ENCODE results near the gene DCHS1. TPM values are rescaled to one million over a fixed set of nuclear protein-coding genes. Genes with fewer than 3 reads are reported as not detected.

DCHS1 gene
- total and polyA plus RNA-seq, 10 of the 15 experiments (the other 5 are each of a cell fraction or from before 2014, with no cell fraction given): 0.02 to 0.64 (median 0.18) TPM; not detected in 1

DNA sequence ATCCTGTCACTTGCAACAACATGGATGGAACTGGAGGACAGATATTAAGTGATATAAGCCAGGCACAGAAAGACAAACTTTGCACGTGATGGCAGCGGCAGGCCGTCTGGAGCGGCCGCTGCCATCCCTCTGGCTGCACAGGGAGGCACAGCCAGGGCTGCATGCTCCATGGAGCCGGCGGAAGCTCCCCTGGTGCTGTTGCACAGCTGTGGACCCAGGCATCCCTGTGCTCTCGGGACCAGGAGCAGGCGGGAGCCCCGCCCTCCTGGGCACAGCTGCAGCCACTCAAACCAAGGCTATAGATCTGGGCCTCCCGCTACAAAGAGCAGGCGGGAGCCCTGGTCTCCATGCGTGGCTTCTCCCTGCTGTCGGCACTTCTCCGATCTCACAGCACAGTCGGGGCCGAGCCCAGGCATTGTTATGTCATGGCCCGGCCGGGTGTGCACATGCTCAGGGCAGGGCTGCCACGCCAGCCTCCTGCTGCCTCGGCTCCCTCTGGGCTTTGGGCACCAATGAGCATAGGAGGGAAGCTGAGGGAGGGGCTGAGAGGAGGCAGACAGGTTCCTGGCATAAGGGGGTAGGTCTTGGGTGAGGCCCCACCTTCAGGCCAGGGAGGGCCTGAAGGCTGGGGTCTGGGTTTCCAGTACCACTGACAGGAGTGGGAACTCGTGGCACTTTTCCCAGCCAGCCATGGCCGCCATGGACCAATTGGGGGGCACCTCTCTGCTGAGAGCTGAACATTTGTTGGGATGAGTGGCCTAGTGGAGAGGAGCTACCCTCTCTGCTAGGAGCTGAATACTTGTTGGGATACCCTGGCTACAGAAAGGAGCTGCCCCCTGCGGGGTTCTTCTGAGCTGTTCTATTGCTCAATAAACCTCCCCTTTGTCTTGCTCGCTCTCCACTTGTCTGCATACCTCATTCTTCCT, 68.9 kb downstream of the DCHS1 start:
- Histone ChIP-seq H3K27me3 (replicated peaks in 1 of 2; ENCODE audit: control insufficient read depth in 2 of 2, insufficient read depth in 2 of 2, low read length in 1 of 2) (no peaks in the 10 kb centered on the region), H3K9me3 (replicated peaks; ENCODE audit: control insufficient read depth, insufficient read depth, low read length) (no peaks in the 10 kb centered on the region), H4K20me1 (ENCODE audit: control insufficient read depth, insufficient read depth) (no peaks in the 10 kb centered on the region), H3K4me1 (ENCODE audit: control insufficient read depth, insufficient read depth, low read length) (no peaks in the 10 kb centered on the region), H3K4me2 (ENCODE audit: control insufficient read depth, insufficient read depth) (no peak overlapping the region), H3K27ac (ENCODE audit: control insufficient read depth, insufficient read depth) (no peak overlapping the region), H3K36me3 (ENCODE audit: control insufficient read depth in 2 of 2, insufficient read depth in 2 of 2, low read length in 1 of 2) (no peaks in the 10 kb centered on the region; a peak in 1 of 4 replicates), H2AFZ (ENCODE audit: control insufficient read depth, low read depth, low read length) (no peak overlapping the region), H3K4me3 (no peak overlapping the region), H3K9ac (ENCODE audit: control insufficient read depth, insufficient read depth, low read length) (no peak overlapping the region), H3K79me2 (ENCODE audit: control insufficient read depth, insufficient read depth, low read length) (no peaks in the 10 kb centered on the region)
- FAIRE-seq: no peak
- WGBS (ENCODE audit: insufficient coverage, insufficient replicate concordance, low lambda C conversion rate, missing lambda C conversion rate): 99% methylated on average over 25 of the region's 25 CpGs
- ChIA-PET RAD21 (ENCODE audit: unreplicated experiment) (interaction anchor here (0.6 kb wide), 1 partner anchor 292 kb away, joined by 3 read pairs; no protein-coding TSS in a partner anchor), POLR2A (interaction anchor here (0.6 kb wide), 1 partner anchor 185 kb away, joined by 3 read pairs; the partner anchor contains the start of gene OR2AG2), SMC1A (ENCODE audit: uncharacterized antibody, unreplicated experiment) (interaction anchor here (1.7 kb wide), 1 partner anchor 10 kb away, joined by 6 read pairs; no protein-coding TSS in a partner anchor), CTCF (interaction anchor here (1.0 kb wide), 1 partner anchor 16 kb away, joined by 3 read pairs; no protein-coding TSS in a partner anchor)
- BruUV-seq (replicated peaks): no TSS peak
- DNase-seq (ENCODE audit: low read depth, low spot score): no peak
- intact Hi-C loops (cut with micrococcal nuclease; ENCODE audit: unreplicated experiment) (no loop called here), in situ Hi-C loops (cut with MboI) (no loop called here)
- ATAC-seq: no peak
- TF ChIP-seq ZNF622 (IDR thresholded peaks at IDR 0.05) (no peak), LARP7 (IDR thresholded peaks at IDR 0.05) (no peak), NFXL1 (IDR thresholded peaks at IDR 0.05; ENCODE audit: borderline replicate concordance) (no peak), PML (IDR thresholded peaks at IDR 0.05; ENCODE audit: low read length) (no peak), DPF2 (IDR thresholded peaks at IDR 0.05) (no peak), EP300 (IDR thresholded peaks at IDR 0.05; ENCODE audit: borderline replicate concordance in 1 of 2, control insufficient read depth in 1 of 2, low read depth in 2 of 2, low read length in 2 of 2) (no peak), RAD51 (IDR thresholded peaks at IDR 0.05) (no peak), CBX3 (IDR thresholded peaks at IDR 0.05; ENCODE audit: borderline replicate concordance, low read depth) (no peak), JUNB (IDR thresholded peaks at IDR 0.05) (no peak), EGR1 (IDR thresholded peaks at IDR 0.05; ENCODE audit: borderline replicate concordance in 1 of 2, low read depth in 2 of 2, low read length in 2 of 2) (no peak), JUND (IDR thresholded peaks at IDR 0.05; ENCODE audit: low read depth, low read length) (no peak), GABPA (IDR thresholded peaks at IDR 0.05; ENCODE audit: low read depth) (no peak), POLR2A (IDR thresholded peaks at IDR 0.05; ENCODE audit: low read depth, low read length) (no peak), KLF5 (IDR thresholded peaks at IDR 0.05; ENCODE audit: partially characterized antibody) (no peak), ZNF384 (IDR thresholded peaks at IDR 0.05; ENCODE audit: borderline replicate concordance, low read depth, low read length) (no peak), KDM1A (IDR thresholded peaks at IDR 0.05; ENCODE audit: borderline replicate concordance) (no peak)
- TF ChIP-seq, protein P1, sequence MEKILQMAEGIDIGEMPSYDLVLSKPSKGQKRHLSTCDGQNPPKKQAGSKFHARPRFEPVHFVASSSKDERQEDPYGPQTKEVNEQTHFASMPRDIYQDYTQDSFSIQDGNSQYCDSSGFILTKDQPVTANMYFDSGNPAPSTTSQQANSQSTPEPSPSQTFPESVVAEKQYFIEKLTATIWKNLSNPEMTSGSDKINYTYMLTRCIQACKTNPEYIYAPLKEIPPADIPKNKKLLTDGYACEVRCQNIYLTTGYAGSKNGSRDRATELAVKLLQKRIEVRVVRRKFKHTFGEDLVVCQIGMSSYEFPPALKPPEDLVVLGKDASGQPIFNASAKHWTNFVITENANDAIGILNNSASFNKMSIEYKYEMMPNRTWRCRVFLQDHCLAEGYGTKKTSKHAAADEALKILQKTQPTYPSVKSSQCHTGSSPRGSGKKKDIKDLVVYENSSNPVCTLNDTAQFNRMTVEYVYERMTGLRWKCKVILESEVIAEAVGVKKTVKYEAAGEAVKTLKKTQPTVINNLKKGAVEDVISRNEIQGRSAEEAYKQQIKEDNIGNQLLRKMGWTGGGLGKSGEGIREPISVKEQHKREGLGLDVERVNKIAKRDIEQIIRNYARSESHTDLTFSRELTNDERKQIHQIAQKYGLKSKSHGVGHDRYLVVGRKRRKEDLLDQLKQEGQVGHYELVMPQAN (conservative IDR thresholded peaks at IDR 0.05): no peak
- TF ChIP-seq, protein P2, sequence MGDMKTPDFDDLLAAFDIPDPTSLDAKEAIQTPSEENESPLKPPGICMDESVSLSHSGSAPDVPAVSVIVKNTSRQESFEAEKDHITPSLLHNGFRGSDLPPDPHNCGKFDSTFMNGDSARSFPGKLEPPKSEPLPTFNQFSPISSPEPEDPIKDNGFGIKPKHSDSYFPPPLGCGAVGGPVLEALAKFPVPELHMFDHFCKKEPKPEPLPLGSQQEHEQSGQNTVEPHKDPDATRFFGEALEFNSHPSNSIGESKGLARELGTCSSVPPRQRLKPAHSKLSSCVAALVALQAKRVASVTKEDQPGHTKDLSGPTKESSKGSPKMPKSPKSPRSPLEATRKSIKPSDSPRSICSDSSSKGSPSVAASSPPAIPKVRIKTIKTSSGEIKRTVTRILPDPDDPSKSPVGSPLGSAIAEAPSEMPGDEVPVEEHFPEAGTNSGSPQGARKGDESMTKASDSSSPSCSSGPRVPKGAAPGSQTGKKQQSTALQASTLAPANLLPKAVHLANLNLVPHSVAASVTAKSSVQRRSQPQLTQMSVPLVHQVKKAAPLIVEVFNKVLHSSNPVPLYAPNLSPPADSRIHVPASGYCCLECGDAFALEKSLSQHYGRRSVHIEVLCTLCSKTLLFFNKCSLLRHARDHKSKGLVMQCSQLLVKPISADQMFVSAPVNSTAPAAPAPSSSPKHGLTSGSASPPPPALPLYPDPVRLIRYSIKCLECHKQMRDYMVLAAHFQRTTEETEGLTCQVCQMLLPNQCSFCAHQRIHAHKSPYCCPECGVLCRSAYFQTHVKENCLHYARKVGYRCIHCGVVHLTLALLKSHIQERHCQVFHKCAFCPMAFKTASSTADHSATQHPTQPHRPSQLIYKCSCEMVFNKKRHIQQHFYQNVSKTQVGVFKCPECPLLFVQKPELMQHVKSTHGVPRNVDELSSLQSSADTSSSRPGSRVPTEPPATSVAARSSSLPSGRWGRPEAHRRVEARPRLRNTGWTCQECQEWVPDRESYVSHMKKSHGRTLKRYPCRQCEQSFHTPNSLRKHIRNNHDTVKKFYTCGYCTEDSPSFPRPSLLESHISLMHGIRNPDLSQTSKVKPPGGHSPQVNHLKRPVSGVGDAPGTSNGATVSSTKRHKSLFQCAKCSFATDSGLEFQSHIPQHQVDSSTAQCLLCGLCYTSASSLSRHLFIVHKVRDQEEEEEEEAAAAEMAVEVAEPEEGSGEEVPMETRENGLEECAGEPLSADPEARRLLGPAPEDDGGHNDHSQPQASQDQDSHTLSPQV (IDR thresholded peaks at IDR 0.05): no peak

All from GM12878 (cell line).